GM12878 (cell line): ENCODE data around the gene ARFGAP2. TPM values are rescaled to one million over a fixed set of nuclear protein-coding genes. Genes with fewer than 3 reads are reported as not detected.

Source experiments
- BRCA1 ChIP-seq: IDR thresholded peaks from 2 replicates; pipeline ENCODE4 v1.6.1; 2011; ENCODE audit warnings: low read depth, low read length, improper control_type of control experiment
- CHD2 ChIP-seq: IDR thresholded peaks from 2 replicates; pipeline ENCODE4 v1.6.1; 2011; ENCODE audit warnings: low read depth, low read length, improper control_type of control experiment, borderline replicate concordance
- CREB1 ChIP-seq: IDR thresholded peaks from 2 replicates; pipeline ENCODE4 v1.6.1; 2012; ENCODE audit warnings: low read depth, mild to moderate bottlenecking, inconsistent platforms
- CTCF ChIP-seq, 3 experiments: IDR thresholded peaks in 2 of 3; conservative IDR thresholded peaks in 1 of 3; 2 replicates each; pipeline ENCODE4 v1.5.1; 2011; ENCODE audit warnings: low read depth in 3 of 3, low read length in 3 of 3, mild to moderate bottlenecking in 3 of 3, control low read depth in 2 of 3, moderate library complexity in 2 of 3, inconsistent platforms in 1 of 3, mixed read lengths in 1 of 3; ENCODE audit not compliant: control insufficient read depth in 2 of 3, insufficient read depth in 1 of 3; ENCODE audit errors: extremely low read depth in 1 of 3
- EP300 ChIP-seq, 2 experiments: fragments of 150-350 bp in 1 of 2; IDR thresholded peaks; 2 replicates each; pipeline ENCODE4 v1.6.1; 2011 to 2012; ENCODE audit warnings: low read depth in 2 of 2, low read length in 2 of 2, borderline replicate concordance in 1 of 2, improper control_type of control experiment in 1 of 2, inconsistent platforms in 1 of 2; ENCODE audit not compliant: control insufficient read depth in 1 of 2
- GATAD2B ChIP-seq: fragments of 450-650 bp; conservative IDR thresholded peaks from 2 replicates; pipeline ENCODE4 v1.6.1; 2017; ENCODE audit warnings: low read depth, mild to moderate bottlenecking, moderate library complexity
- HDGF ChIP-seq: fragments of 450-650 bp; IDR thresholded peaks from 2 replicates; pipeline ENCODE4 v1.6.1; 2016; ENCODE audit warnings: antibody characterized with exemption
- IKZF2 ChIP-seq, 2 experiments: fragments of 450-650 bp; IDR thresholded peaks; 2 replicates each; pipeline ENCODE4 v1.6.1; 2017; ENCODE audit warnings: mild to moderate bottlenecking in 2 of 2, moderate library complexity in 2 of 2
- MYB ChIP-seq: fragments of 150-350 bp; IDR thresholded peaks from 2 replicates; pipeline ENCODE4 v1.6.1; 2014; ENCODE audit warnings: mild to moderate bottlenecking, low read depth, low read length, borderline replicate concordance
- NFYB ChIP-seq: IDR thresholded peaks from 2 replicates; pipeline ENCODE4 v1.6.1; 2011; ENCODE audit warnings: low read depth, mild to moderate bottlenecking, low read length, improper control_type of control experiment, moderate library complexity; ENCODE audit not compliant: insufficient read depth
- POLR2AphosphoS5 ChIP-seq: IDR thresholded peaks from 2 replicates; pipeline ENCODE4 v1.6.1; 2011; ENCODE audit warnings: mild to moderate bottlenecking, low read length, inconsistent platforms
- RAD51 ChIP-seq: fragments of 450-650 bp; IDR thresholded peaks from 2 replicates; pipeline ENCODE4 v1.6.1; 2016; ENCODE audit warnings: moderate library complexity, mild to moderate bottlenecking, inconsistent platforms
- RELB ChIP-seq: fragments of 450-650 bp; IDR thresholded peaks from 2 replicates; pipeline ENCODE4 v1.6.1; 2017; ENCODE audit warnings: low read depth, mild to moderate bottlenecking, moderate library complexity
- RFX5 ChIP-seq: IDR thresholded peaks from 2 replicates; pipeline ENCODE4 v1.6.1; 2011; ENCODE audit warnings: low read depth, low read length, improper control_type of control experiment
- SP1 ChIP-seq: IDR thresholded peaks from one replicate; pipeline ENCODE4 v1.6.1; 2011; ENCODE audit warnings: low read depth, low read length
- SPI1 ChIP-seq: IDR thresholded peaks from 2 replicates; pipeline ENCODE4 v1.6.1; 2011; ENCODE audit warnings: low read depth, mild to moderate bottlenecking, low read length, moderate library complexity, borderline replicate concordance; ENCODE audit not compliant: insufficient read depth
- STAT3 ChIP-seq: IDR thresholded peaks from 2 replicates; pipeline ENCODE4 v1.6.1; 2011; ENCODE audit warnings: low read depth, low read length, improper control_type of control experiment
- TBL1XR1 ChIP-seq: IDR thresholded peaks from 2 replicates; pipeline ENCODE4 v1.6.1; 2012; ENCODE audit warnings: low read depth, low read length, improper control_type of control experiment
- ZBED1 ChIP-seq: IDR thresholded peaks from 2 replicates; pipeline ENCODE4 v1.6.1; 2016; ENCODE audit warnings: borderline replicate concordance
- ZBTB11 ChIP-seq: fragments of 450-650 bp; formaldehyde crosslinking; IDR thresholded peaks from 2 replicates; pipeline ENCODE4 v1.5.0; 2022; ENCODE audit warnings: mild to moderate bottlenecking, missing genetic modification characterization
- ZNF217 ChIP-seq: fragments of 450-650 bp; IDR thresholded peaks from 2 replicates; pipeline ENCODE4 v1.6.1; 2017; ENCODE audit warnings: antibody characterized with exemption, mild to moderate bottlenecking
- ZNF274 ChIP-seq: IDR thresholded peaks from one replicate; pipeline ENCODE4 v1.8.0; 2011; ENCODE audit not compliant: insufficient read length, insufficient read depth
- polyA plus RNA-seq, 11 experiments: library from polyadenylated mRNA; depleted of rRNA in 4 of 11; unstranded in 6 of 11; stranded (reverse) in 5 of 11; fragments of >200 nt; fragmentation: Nextera tagmentation in 4 of 11; fragmentation: Illumina TruSeq in 1 of 11; extraction: Ambion mirVana in 4 of 11; extraction: Trizol in 1 of 11; gene quantifications; 1 replicate in 1 of 11; 2 replicates in 10 of 11; pipeline versions ENCODE4 v1.2.1 to v1.2.3, GENCODE V29; 2011 to 2016; ENCODE audit warnings: inconsistent platforms in 2 of 11, missing spikeins in 2 of 11, low read depth in 1 of 11
- total RNA-seq, 4 experiments: library from RNA; depleted of rRNA in 3 of 4; stranded (reverse); fragments of >200 nt in 3 of 4; fragmentation: Illumina TruSeq in 1 of 4; extraction: Trizol in 1 of 4; gene quantifications; 2 replicates each; pipeline versions ENCODE4 v1.2.1 to v1.2.3, GENCODE V29; 2013 to 2021

Gene ARFGAP2
- total and polyA plus RNA-seq, 10 of the 15 experiments (the other 5 are each of a cell fraction or from before 2014, with no cell fraction given), result 20.9 to 100 (median 75.5) TPM

- TF ChIP-seq CHD2 (no peak), RFX5 (peak; percentile 96), HDGF (no peak), POLR2AphosphoS5 (no peak), ZNF217 (no peak), STAT3 (no peak), EP300 (IDR thresholded peaks at IDR 0.05; ENCODE audit: borderline replicate concordance in 1 of 2, control insufficient read depth in 1 of 2, low read depth in 2 of 2, low read length in 2 of 2) (no peak), TBL1XR1 (no peak), BRCA1 (no peak), CREB1 (peak; percentile 85), NFYB (peak; percentile 66; the same call in 1 of the 2 replicates), ZNF274 (no peak), GATAD2B (no peak), RAD51 (no peak), RELB (no peak), MYB (no peak), CTCF (IDR thresholded peaks at IDR 0.05 in 2 of 3, conservative IDR thresholded peaks at IDR 0.05 in 1 of 3; ENCODE audit: control insufficient read depth in 2 of 3, extremely low read depth in 1 of 3, insufficient read depth in 1 of 3, low read depth in 3 of 3, low read length in 3 of 3) (no peak), ZBTB11 (no peak), IKZF2 (IDR thresholded peaks at IDR 0.05) (0 out of 4 replicates have a peak, but pooled peaks of 1 of the 2 experiments have one; percentile 23), SP1 (no peak), ZBED1 (no peak), SPI1 (no peak)
Observed at GRCh38 chr11:47213950-47214565, 37.4 kb upstream of the ARFGAP2 start (continued).
